Loucy (cell line): ENCODE measurements around the gene GLMP.

Experiments used
- CTCF ChIP-seq: fragments of 200-600 bp; sonication (generic); conservative IDR thresholded peaks from 2 replicates; pipeline ENCODE4 v1.5.1; 2014; ENCODE audit warnings: mild to moderate bottlenecking, antibody characterized with exemption, low read length
- EZH2phosphoT487 ChIP-seq: fragments of 200-600 bp; IDR thresholded peaks from 2 replicates; pipeline ENCODE4 v1.6.1; 2018; ENCODE audit warnings: antibody characterized with exemption, mild to moderate bottlenecking, moderate library complexity, borderline replicate concordance

- TF ChIP-seq EZH2phosphoT487 = no peak
- TF ChIP-seq CTCF = no peak
Measured at GRCh38 chr1:156295391-156295947, at the start of gene GLMP.
